Endothelial cell of umbilical vein (primary cell): Measurements from ENCODE around the gene PAM16. TPM values are rescaled to one million over a fixed set of nuclear protein-coding genes. Genes with fewer than 3 reads are reported as not detected.

Source experiments
- BruUV-seq: library from RNA; stranded (reverse); fragments of 400-500 nt; replicated peaks from 2 replicates; lab custom pipeline; 2021; lab: Mats Ljungman, UMichigan
- CTCF ChIA-PET: fragments of 300-600, 350-600 bp; sonication (Branson Sonifier 250); formaldehyde crosslinking; loops from one replicate; lab custom pipeline; 2021; ENCODE audit warnings: antibody characterized with exemption, inconsistent platforms; lab: Charles Lee
- POLR2A ChIA-PET: fragments of 300-600, 350-600 bp; sonication (Branson Sonifier 250); formaldehyde crosslinking; loops from one replicate; lab custom pipeline; 2021; ENCODE audit warnings: antibody characterized with exemption, inconsistent platforms; lab: Charles Lee
- DNase-seq: peaks from one replicate; pipeline ENCODE4 v3.0.0-alpha.2; 2011; ENCODE audit warnings: low read depth, low spot score
- FAIRE-seq: peaks from 2 replicates; lab custom pipeline; 2011; peaks lifted over from hg19 to GRCh38; lab: Jason Lieb, UNC
- H2AFZ ChIP-seq: 2 replicates; pipeline ENCODE4 v1.6.0; 2012; ENCODE audit warnings: low read depth, low read length, control low read depth, inconsistent platforms
- H3K27ac ChIP-seq: 2 replicates; pipeline ENCODE4 v1.5.1; 2011; ENCODE audit warnings: low read depth, mild to moderate bottlenecking, control low read depth, low read length, moderate library complexity; ENCODE audit not compliant: insufficient read depth
- H3K27me3 ChIP-seq, 2 experiments: 2 replicates each; pipeline versions ENCODE4 v1.6.0 to v1.6.1; 2011; ENCODE audit warnings: low read length in 2 of 2, mixed read lengths in 1 of 2; ENCODE audit not compliant: control insufficient read depth in 2 of 2, insufficient read depth in 2 of 2
- H3K36me3 ChIP-seq, 2 experiments: 2 replicates in 1 of 2; 3 replicates in 1 of 2; pipeline ENCODE4 v1.5.1; 2011; ENCODE audit warnings: low read length in 2 of 2, mild to moderate bottlenecking in 1 of 2, moderate library complexity in 1 of 2; ENCODE audit not compliant: control insufficient read depth in 2 of 2, insufficient read depth in 2 of 2; ENCODE audit errors: extremely low read depth in 1 of 2
- H3K4me1 ChIP-seq: 3 replicates; pipeline ENCODE4 v1.5.1; 2011; ENCODE audit warnings: mild to moderate bottlenecking, low read length; ENCODE audit not compliant: control insufficient read depth, insufficient read depth; ENCODE audit errors: extremely low read depth
- H3K4me2 ChIP-seq: 2 replicates; pipeline ENCODE4 v1.6.1; 2011; ENCODE audit warnings: low read length, control low read depth, mixed read lengths; ENCODE audit not compliant: insufficient read depth
- H3K4me3 ChIP-seq, 3 experiments: fragments of 200-600 bp in 1 of 3; sonication (generic), shearing (Covaris generic) in 1 of 3; replicated peaks in 1 of 3; 2 replicates each; pipeline ENCODE4 v1.5.1; 2011 to 2016; ENCODE audit warnings: control low read depth in 3 of 3, low read length in 3 of 3, mild to moderate bottlenecking in 2 of 3, inconsistent platforms in 1 of 3, low read depth in 1 of 3, moderate library complexity in 1 of 3; ENCODE audit not compliant: insufficient read depth in 1 of 3
- H3K79me2 ChIP-seq: 2 replicates; pipeline ENCODE4 v1.6.0; 2012; ENCODE audit warnings: low read length, inconsistent platforms; ENCODE audit not compliant: control insufficient read depth, insufficient read depth
- H3K9ac ChIP-seq: replicated peaks from 2 replicates; pipeline ENCODE3; 2011; ENCODE audit warnings: low read length, control low read depth; ENCODE audit not compliant: insufficient read depth; ENCODE audit errors: extremely low read depth
- H3K9me1 ChIP-seq: replicated peaks from 3 replicates; pipeline ENCODE4 v1.6.0; 2011; ENCODE audit warnings: mild to moderate bottlenecking, low read length; ENCODE audit not compliant: control insufficient read depth, insufficient read depth; ENCODE audit errors: extremely low read depth
- H3K9me3 ChIP-seq: replicated peaks from 2 replicates; pipeline ENCODE4 v1.5.1; 2012; ENCODE audit warnings: low read length, inconsistent platforms; ENCODE audit not compliant: control insufficient read depth, insufficient read depth
- H4K20me1 ChIP-seq: replicated peaks from 2 replicates; pipeline ENCODE3; 2011; ENCODE audit warnings: mild to moderate bottlenecking, low read length; ENCODE audit not compliant: control insufficient read depth, insufficient read depth; ENCODE audit errors: extremely low read depth
- EZH2 ChIP-seq: IDR thresholded peaks from 2 replicates; pipeline ENCODE4 v1.6.1; 2012; ENCODE audit warnings: borderline replicate concordance, low read depth, mild to moderate bottlenecking, moderate library complexity, low read length, inconsistent platforms; ENCODE audit not compliant: severe bottlenecking
- FOS ChIP-seq: IDR thresholded peaks from 2 replicates; pipeline ENCODE4 v1.6.1; 2011; ENCODE audit warnings: mild to moderate bottlenecking, low read length, moderate library complexity, borderline replicate concordance; ENCODE audit not compliant: insufficient read depth
- GATA2 ChIP-seq: IDR thresholded peaks from 2 replicates; pipeline ENCODE4 v1.7.0; 2011; ENCODE audit warnings: low read depth, mild to moderate bottlenecking, moderate library complexity, mixed read lengths, low read length; ENCODE audit not compliant: insufficient read length, insufficient read depth
- JUN ChIP-seq: IDR thresholded peaks from 2 replicates; pipeline ENCODE4 v1.6.1; 2011; ENCODE audit warnings: borderline replicate concordance, low read depth; ENCODE audit not compliant: insufficient read length, insufficient read depth
- MAX ChIP-seq: IDR thresholded peaks from 2 replicates; pipeline ENCODE4 v1.6.1; 2011; ENCODE audit not compliant: insufficient read depth, insufficient read length
- MYC ChIP-seq: IDR thresholded peaks from one replicate; pipeline ENCODE4 v1.6.1; 2011; ENCODE audit warnings: mild to moderate bottlenecking, low read depth, low read length
- POLR2A ChIP-seq: IDR thresholded peaks from 2 replicates; pipeline ENCODE4 v1.6.1; 2012; ENCODE audit warnings: low read depth, mild to moderate bottlenecking, control low read depth, low read length
- POLR2AphosphoS5 ChIP-seq: IDR thresholded peaks from 2 replicates; pipeline ENCODE4 v1.6.1; 2012; ENCODE audit warnings: low read depth, mild to moderate bottlenecking, control low read depth, low read length, moderate library complexity; ENCODE audit not compliant: insufficient read depth
- dilution Hi-C: fragments of 300-500 bp; cut with MboI; formaldehyde crosslinking; loops from one replicate; pipeline ENCODE4 v1.15.0; 2019; ENCODE audit warnings: low sequenced_read_pairs; ENCODE audit not compliant: extremely low pct_ligation_motif_present
- intact Hi-C: fragments of 100-400 bp; cut with micrococcal nuclease; formaldehyde crosslinking; loops from one replicate; pipeline ENCODE4 v1.10.0; 2022
- polyA plus RNA-seq, 4 experiments: library from polyadenylated mRNA; depleted of rRNA in 3 of 4; stranded (reverse) in 3 of 4; unstranded in 1 of 4; fragments of >200 nt; gene quantifications; 2 replicates each; pipeline versions ENCODE4 v1.2.1 to v1.2.3, GENCODE V29; 2011 to 2012; ENCODE audit warnings: missing spikeins in 1 of 4
- total RNA-seq: library from RNA; stranded (reverse); gene quantifications from 2 replicates; pipeline ENCODE4 v1.2.3, GENCODE V29; 2021
- TF ChIP-seq, protein P1 (sequence below), 2 donors: IDR thresholded peaks; 1 replicate in 1 of 2; 2 replicates in 1 of 2; pipeline ENCODE4 v1.5.1; 2011; ENCODE audit warnings: low read length in 2 of 2, mild to moderate bottlenecking in 2 of 2, moderate library complexity in 2 of 2, control low read depth in 1 of 2, inconsistent platforms in 1 of 2, low read depth in 1 of 2; ENCODE audit not compliant: insufficient read depth in 1 of 2; ENCODE audit errors: extremely low read depth in 1 of 2

Gene PAM16
- total and polyA plus RNA-seq, 2 donors (not counting 3 experiments of a cell fraction or from before 2014, with no cell fraction given) = 40.0 to 67.2 TPM

- Histone ChIP-seq H3K79me2 (peaks cover 55% of the 10 kb centered on the region), H3K9ac (no peak overlapping the region), H3K9me3 (no peaks in the 10 kb centered on the region), H3K4me1 (peaks cover 30% of the 10 kb centered on the region), H3K36me3 (no peaks in the 10 kb centered on the region), H4K20me1 (no peaks in the 10 kb centered on the region), H3K9me1 (no peaks in the 10 kb centered on the region), H3K27me3 (no peaks in the 10 kb centered on the region), H3K27ac (no peak overlapping the region), H3K4me2 (no peak overlapping the region), H3K4me3 (no peak overlapping the region), H2AFZ (no peak overlapping the region)
- TF ChIP-seq POLR2A (no peak), GATA2 (no peak), MYC (no peak), FOS (no peak), JUN (no peak), POLR2AphosphoS5 (no peak), MAX (no peak), EZH2 (no peak)
- TF ChIP-seq, protein P1, sequence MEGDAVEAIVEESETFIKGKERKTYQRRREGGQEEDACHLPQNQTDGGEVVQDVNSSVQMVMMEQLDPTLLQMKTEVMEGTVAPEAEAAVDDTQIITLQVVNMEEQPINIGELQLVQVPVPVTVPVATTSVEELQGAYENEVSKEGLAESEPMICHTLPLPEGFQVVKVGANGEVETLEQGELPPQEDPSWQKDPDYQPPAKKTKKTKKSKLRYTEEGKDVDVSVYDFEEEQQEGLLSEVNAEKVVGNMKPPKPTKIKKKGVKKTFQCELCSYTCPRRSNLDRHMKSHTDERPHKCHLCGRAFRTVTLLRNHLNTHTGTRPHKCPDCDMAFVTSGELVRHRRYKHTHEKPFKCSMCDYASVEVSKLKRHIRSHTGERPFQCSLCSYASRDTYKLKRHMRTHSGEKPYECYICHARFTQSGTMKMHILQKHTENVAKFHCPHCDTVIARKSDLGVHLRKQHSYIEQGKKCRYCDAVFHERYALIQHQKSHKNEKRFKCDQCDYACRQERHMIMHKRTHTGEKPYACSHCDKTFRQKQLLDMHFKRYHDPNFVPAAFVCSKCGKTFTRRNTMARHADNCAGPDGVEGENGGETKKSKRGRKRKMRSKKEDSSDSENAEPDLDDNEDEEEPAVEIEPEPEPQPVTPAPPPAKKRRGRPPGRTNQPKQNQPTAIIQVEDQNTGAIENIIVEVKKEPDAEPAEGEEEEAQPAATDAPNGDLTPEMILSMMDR (IDR thresholded peaks at IDR 0.05; ENCODE audit: extremely low read depth in 1 of 2, insufficient read depth in 1 of 2, low read depth in 1 of 2, low read length in 2 of 2) = no peak
- intact Hi-C loops = loop anchor here (1.0 kb wide), 1 partner anchor 8 kb away; the partner anchor contains the start of gene GLIS2
- FAIRE-seq (no peak), DNase-seq (no peak)
- POLR2A ChIA-PET = interaction anchor here (0.6 kb wide), 1 partner anchor 25 kb away, joined by 3 read pairs; no protein-coding TSS in a partner anchor
- dilution Hi-C loops = no loop called here
- CTCF ChIA-PET = interaction anchor here (1.0 to 4.0 kb wide), 8 partner anchors 9 to 341 kb away, joined by 3 to 35 read pairs (median 5); no protein-coding TSS in a partner anchor
- BruUV-seq = no TSS peak
These were observed 27.2 kb downstream of the PAM16 start for GRCh38 chr16:4323845-4324488.
